A204.1 (cell line): ENCODE data around the gene PTPRN2.
"Not testable (repeated sequence)": the region's sequence is repeated elsewhere in the genome, so short reads cannot be mapped to it uniquely, and the experiment has no call there.

ENCODE experiments used
- FAIRE-seq: peaks from 2 replicates; lab custom pipeline; 2012; peaks lifted over from hg19 to GRCh38; lab: Jason Lieb, UNC

PTPRN2 gene

DNA sequence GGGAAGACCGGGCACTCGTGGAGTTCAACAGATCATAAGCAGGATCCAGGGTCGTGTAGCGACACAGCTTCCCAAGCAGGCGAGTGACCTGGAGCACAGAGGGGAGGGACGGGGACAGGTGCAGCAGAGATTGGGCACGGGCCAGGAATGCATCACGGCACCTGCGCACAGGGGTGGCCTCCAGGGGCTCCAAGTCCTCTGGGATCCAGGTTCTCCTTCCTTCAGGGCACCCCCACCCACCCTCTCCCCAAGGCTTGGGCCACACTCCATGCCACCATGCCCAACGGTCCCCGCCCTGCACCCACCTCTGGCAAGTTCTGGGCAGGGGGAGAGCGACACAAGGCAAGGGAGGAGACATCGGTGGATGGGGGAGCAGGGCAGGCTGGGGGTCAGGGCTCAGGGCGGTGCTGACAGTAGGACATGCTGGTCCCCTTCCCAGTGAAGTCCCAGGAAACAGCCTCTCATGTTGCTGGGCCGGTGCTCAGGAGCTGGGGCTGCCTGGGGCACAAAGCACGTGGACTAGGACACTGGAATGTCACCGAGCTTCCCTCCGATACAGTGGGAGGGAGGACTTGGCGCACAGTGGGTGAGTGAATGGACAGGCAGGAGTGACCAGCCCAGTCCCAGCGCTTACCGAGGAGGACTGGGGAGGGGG, 597.3 kb downstream of the PTPRN2 start:
- FAIRE-seq, result no peak

DNA sequence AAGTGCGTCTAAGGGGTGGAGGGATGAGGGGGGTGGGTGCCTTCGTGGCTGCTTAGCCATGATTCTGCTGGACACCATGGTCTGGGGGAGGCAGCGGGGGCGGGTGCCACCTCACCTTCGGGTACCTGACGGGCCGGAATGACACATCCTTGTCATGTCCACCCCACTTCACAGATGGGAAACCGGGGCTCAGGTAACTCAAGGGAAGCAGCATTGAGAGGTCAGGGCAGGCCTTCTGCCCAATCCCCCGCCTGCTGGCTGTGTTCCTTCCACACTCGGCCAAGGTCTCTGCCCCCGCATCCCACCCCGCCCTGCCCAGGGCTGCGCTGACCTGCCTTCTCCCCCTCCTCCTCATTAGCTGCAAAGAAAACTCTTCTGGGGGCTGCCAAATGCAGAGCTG, 598.0 kb downstream of the PTPRN2 start:
- FAIRE-seq, result no peak

GRCh38 chr7:157987906-157988305, 599.7 kb downstream of the PTPRN2 start:
- no peak for FAIRE-seq

GRCh38 chr7:157986051-157986450, 601.6 kb downstream of the PTPRN2 start:
- FAIRE-seq, result no peak

DNA sequence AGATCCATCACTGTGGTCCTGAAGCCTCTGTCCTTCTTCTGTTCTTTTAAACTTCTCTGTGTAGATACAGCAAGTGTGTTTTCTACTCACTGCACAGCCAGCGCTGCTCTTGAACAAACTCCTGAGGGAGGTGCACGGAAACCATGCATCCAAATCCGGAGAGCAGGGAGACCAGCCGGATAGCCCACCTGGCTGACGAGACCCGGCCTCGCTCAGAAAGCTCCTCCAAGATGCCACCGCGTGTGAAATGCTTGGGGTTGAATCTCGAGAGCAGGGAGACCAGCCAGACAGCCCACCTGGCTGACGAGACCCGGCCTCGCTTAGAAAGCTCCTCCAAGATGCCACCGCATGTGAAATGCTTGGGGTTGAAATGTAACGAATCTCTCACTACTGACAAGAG, 602.0 kb downstream of the PTPRN2 start:
- no peak for FAIRE-seq

GRCh38 chr7:157984423-157985163, 603.0 kb downstream of the PTPRN2 start:
- no peak for FAIRE-seq

DNA sequence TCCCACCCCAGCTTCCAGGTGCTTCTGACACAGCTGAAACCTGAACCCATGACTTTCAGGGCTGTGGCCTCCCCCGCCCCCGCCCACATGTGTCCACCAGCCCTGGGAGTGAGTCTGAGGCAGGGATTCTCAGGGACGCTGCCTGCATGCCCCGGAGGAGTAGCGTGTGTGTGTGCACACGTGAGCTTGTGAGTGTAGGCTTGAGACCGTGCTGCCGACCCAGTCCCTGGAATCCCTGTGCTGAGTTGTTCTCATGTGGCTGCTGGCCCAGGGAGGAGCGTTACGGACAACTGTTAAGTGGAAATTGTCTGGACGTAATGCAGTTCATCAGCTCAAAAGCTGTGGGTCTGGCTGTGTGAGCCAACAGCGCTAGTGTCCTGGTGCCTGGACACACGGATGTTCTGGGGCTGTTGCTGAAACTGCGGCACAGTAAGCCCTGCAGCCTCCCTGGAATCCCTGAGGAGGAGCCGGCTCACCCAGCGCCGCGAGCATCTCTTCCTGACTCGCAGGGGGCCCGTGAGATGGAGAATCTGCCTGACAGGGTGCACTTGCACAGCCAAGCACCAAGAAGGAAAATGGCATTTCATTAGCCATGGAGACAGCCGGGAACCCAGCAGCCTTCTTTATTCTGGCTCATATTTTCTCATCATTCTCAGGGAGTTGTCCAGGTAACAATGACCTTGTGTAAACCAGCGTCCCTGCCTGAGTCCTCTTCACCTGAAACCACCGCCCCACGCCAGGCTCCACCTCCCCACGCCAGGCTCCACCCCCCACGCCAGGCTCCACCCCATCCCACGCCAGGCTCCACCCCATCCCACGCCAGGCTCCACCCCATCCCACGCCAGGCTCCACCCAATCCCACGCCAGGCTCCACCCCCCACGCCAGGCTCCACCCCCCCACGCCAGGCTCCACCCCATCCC, 603.9 kb downstream of the PTPRN2 start:
- FAIRE-seq, result no peak

DNA sequence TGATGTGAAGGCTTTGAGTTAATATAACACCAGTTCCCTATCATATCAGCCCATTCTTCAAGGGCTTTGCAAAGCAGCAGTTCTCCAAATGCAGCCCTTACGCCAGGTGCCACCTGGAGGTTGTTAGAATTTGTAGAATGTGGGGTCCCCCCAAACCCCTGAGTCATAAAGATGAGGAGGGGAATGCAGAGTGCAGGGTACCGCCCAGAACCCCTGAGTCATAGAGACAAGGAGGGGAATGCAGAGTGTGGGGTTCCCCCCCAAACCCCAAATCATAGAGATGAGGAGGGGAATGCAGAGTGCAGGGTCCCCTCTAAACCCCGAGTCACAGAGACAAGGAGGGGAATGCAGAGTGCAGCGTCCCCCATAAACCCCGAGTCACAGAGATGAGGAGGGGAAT, 605.8 kb downstream of the PTPRN2 start:
- FAIRE-seq, result no peak

DNA sequence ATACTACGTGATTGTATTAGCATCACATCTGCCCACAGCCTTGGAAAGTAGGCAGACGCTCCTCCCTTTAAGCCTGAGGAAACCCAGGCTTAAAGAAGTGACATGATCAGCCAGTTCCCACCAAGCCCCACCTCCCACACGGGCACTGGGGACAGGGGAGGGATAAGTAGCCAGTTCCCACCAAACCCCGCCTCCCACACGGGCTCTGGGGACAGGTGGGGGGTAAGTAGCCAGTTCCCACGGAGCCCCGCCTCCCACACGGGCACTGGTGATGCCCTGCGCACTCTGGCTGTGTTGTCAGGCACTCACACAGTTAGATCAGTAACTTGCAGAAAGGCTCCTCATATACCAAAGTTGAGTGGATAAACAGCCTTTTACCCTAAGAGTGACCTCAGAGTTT, 606.8 kb downstream of the PTPRN2 start:
- FAIRE-seq, result no peak

- not testable (repeated sequence) for FAIRE-seq
Observed at GRCh38 chr7:157980341-157980731, 607.3 kb downstream of the PTPRN2 start.

- no peak for FAIRE-seq
Observed at GRCh38 chr7:157979636-157980340, 607.8 kb downstream of the PTPRN2 start.

DNA sequence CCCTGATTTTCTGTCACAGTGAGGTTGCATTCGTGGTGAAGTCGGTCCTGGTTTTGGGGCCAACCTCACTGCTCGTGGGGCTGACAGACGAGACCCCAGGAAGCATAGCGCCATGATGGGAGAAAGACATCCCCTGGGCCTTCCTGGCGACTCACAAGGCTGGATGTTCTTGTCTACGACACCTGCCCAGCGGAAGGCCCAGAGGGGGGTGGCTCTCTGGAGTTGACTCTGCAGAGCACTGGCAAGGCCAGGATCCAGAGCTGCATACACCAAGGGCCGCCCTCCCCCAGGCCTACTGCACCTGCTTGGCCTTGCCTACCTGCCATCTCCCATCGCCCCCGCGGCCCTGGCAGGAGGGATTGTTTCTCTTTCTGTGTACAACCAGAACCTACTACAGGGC, 608.9 kb downstream of the PTPRN2 start:
- no peak for FAIRE-seq

- FAIRE-seq, result no peak
Observed at GRCh38 chr7:157977717-157978496, 609.7 kb downstream of the PTPRN2 start.

DNA sequence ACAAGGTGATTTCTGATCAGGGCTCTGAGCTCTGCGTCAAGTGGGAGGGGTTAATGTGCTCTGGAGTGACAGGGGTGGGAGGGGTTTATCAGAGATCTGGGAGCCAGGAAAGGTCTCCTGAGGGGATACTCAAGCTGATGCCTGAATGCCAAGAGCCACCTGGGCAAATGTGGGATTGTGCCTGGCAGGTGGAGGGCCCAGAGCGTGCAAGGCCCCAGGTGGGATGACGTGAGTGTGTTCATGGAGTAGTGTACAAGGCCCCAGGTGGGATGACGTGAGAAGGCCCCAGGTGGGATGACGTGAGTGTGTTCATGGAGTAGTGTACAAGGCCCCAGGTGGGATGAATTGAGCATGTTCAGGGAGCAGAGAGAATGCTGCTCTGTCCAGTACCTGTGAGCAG, 610.3 kb downstream of the PTPRN2 start:
- no peak for FAIRE-seq

DNA sequence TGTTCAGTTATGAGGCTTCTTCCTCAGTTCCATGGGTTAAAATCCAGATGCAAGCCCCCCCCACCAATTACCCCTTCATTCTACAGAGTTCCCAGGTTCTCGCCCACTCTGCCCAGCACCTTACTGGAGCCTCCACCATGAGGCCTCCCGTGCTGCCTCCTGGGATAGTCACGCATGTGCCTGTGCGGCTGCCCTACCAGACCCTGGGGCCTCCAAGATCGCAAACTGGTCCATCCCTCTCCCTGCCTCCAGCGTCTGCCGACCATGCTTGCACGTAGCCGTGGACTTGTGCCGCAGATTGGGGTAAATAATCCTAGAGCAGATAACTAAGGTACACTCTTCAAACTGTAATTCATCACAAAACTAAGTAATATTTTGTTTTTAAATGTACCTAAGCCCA, 611.2 kb downstream of the PTPRN2 start:
- no peak for FAIRE-seq

DNA sequence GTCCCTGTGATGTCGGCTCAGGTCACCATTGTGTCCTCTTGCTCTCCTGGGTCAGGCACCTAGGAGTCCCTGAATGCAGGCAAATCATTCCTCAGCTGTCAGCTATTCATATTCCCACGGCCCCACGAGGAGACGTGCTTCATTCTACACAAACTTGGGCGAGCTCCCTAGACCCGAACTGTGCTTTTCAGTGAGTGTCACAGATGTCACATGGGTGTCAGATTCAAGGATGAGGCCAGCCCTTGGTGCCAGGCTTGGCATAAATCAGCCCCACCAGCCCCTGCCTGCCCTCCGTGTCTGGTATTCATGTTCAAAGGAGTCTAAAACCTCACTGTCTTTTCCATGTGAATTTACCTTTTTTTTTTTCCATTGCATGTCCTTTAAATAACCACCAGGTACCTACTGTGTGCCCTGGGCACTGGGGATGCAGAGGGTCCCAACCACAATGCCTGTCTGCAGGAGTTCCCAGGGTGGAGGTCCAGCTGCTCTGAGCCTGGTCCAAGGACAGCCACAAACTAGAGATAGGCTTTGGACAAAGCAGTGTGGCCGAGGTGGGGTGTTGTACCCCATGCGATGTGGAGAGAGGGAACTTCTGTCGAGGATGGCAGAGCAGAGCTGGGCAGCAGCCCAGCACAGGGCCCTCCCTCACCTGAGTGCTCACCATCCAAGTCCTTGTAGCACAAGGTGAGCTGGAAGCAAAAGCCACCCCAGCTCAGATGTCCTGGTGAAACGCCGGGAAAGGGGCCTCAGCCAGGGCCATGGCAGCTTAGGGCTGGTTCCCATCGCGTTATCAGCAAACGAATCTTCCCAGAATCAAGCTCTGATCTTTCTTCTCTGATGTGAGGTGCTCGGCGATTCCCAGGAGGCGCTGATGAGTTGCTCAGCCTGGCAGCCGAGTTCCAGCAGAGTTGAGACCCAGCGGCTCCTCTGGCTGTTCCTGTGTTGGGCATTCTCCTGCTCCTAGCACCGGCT, 611.9 kb downstream of the PTPRN2 start:
- no peak for FAIRE-seq

DNA sequence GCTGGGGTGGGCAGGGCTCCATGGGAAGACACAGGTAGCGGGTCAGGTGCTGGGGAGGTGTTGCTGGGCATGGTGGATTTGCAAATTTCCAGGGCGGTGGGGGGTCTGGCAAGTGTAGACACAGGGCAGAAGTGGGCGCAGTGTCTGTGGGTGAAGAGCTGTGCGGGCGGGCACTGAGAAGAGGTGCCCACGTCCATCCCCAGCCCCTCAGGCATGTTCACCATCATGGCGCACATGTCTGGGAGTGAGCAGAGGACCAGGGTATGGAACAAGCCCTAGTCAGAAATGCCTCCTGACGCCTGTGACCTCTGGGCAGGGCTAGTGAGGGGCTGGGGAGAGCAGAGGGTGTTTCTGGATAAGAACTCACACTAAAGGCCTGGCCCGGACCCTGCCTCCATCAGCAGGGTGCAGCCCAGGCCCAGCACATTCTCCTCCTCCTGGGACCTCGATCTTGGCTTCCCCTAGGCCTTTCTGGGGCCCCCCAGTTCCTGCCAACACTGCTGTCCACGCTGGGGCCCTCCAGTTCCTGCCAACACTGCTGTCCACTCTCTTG, 612.9 kb downstream of the PTPRN2 start:
- no peak for FAIRE-seq

GRCh38 chr7:157973971-157974677, 613.5 kb downstream of the PTPRN2 start:
- FAIRE-seq, result no peak

DNA sequence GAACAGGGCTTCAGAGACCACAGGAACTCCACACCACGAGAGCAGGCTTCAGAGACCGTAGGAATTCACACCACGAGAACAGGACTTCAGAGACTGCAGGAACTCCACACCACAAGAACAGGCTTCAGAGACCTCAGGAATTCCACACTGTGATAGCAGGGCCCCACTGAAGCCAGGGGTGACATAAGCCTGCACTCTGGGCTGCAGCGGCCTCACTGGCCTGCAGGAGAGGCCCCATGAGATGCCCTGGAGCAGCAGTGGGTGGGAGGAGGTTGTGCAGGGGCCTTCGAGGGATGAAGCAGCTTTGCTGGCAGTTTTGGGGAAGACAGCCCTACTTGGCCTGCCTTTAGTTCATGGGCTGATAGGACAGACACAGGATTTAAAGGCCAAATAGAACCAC, 614.7 kb downstream of the PTPRN2 start:
- no peak for FAIRE-seq
